SU-DHL-6 (cell line): ENCODE results near the gene TAF11L7.

ENCODE experiments used
- CTCF ChIP-seq: fragments of 200-600 bp; sonication (generic); IDR thresholded peaks from one replicate; pipeline ENCODE4 v1.5.1; 2017; ENCODE audit warnings: antibody characterized with exemption, mild to moderate bottlenecking, low read length, moderate library complexity; ENCODE audit not compliant: insufficient read depth, poor library complexity, severe bottlenecking
- EZH2phosphoT487 ChIP-seq: fragments of 200-600 bp; sonication (generic), shearing (Covaris generic); conservative IDR thresholded peaks from 2 replicates; pipeline ENCODE4 v1.6.1; 2018; ENCODE audit warnings: mild to moderate bottlenecking, antibody characterized with exemption, low read length, moderate library complexity, mixed read lengths

- TF ChIP-seq CTCF (no peak), EZH2phosphoT487 (no peak)
These were observed 29.5 kb upstream of the TAF11L7 start for GRCh38 chr5:17614872-17615605.
